ENCODE measurements around the gene TCIRG1. TPM values are rescaled to one million over a fixed set of nuclear protein-coding genes. Genes with fewer than 3 reads are reported as not detected.
A peak's percentile ranks its signal among the peaks of the same experiment; 100 is the strongest.

Gene TCIRG1
- total and polyA plus RNA-seq, 2 of the 13 experiments (the other 11 are each of a cell fraction or from before 2014, with no cell fraction given): 48.0 to 69.6 TPM

DNA sequence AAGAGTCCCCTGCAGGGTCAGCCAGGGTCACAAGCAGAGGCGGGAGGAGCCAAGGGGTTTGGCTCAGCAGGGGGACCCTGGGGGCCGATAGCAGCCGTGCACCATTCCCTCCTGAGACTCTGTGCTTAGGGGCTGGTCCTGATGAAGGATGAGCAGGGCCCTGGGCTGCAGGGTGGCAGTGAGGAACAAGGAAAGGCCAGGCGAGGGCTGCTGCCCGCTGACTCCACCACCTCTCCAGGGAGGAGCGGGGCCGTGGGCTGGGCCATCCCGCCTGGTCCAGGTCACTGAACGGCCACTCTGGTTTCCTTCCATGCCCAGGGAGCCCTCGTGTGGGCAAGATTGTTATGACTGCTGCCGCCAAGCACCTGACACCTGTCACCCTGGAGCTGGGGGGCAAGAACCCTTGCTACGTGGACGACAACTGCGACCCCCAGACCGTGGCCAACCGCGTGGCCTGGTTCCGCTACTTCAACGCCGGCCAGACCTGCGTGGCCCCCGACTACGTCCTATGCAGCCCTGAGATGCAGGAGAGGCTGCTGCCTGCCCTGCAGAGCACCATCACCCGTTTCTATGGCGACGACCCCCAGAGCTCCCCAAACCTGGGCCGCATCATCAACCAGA, 17.5 kb upstream of the TCIRG1 start (continued):
- TF ChIP-seq SP4 (CRISPR knock-in tag; IDR thresholded peaks at IDR 0.05): no peak
- no peak for TF ChIP-seq ZNF101 (CRISPR knock-in tag; IDR thresholded peaks at IDR 0.05; ENCODE audit: borderline replicate concordance, low read depth)
- TF ChIP-seq, protein P1, sequence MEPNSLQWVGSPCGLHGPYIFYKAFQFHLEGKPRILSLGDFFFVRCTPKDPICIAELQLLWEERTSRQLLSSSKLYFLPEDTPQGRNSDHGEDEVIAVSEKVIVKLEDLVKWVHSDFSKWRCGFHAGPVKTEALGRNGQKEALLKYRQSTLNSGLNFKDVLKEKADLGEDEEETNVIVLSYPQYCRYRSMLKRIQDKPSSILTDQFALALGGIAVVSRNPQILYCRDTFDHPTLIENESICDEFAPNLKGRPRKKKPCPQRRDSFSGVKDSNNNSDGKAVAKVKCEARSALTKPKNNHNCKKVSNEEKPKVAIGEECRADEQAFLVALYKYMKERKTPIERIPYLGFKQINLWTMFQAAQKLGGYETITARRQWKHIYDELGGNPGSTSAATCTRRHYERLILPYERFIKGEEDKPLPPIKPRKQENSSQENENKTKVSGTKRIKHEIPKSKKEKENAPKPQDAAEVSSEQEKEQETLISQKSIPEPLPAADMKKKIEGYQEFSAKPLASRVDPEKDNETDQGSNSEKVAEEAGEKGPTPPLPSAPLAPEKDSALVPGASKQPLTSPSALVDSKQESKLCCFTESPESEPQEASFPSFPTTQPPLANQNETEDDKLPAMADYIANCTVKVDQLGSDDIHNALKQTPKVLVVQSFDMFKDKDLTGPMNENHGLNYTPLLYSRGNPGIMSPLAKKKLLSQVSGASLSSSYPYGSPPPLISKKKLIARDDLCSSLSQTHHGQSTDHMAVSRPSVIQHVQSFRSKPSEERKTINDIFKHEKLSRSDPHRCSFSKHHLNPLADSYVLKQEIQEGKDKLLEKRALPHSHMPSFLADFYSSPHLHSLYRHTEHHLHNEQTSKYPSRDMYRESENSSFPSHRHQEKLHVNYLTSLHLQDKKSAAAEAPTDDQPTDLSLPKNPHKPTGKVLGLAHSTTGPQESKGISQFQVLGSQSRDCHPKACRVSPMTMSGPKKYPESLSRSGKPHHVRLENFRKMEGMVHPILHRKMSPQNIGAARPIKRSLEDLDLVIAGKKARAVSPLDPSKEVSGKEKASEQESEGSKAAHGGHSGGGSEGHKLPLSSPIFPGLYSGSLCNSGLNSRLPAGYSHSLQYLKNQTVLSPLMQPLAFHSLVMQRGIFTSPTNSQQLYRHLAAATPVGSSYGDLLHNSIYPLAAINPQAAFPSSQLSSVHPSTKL (CRISPR knock-in tag; IDR thresholded peaks at IDR 0.05): no peak
- TF ChIP-seq, protein P2, sequence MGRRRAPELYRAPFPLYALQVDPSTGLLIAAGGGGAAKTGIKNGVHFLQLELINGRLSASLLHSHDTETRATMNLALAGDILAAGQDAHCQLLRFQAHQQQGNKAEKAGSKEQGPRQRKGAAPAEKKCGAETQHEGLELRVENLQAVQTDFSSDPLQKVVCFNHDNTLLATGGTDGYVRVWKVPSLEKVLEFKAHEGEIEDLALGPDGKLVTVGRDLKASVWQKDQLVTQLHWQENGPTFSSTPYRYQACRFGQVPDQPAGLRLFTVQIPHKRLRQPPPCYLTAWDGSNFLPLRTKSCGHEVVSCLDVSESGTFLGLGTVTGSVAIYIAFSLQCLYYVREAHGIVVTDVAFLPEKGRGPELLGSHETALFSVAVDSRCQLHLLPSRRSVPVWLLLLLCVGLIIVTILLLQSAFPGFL (CRISPR knock-in tag; IDR thresholded peaks at IDR 0.05): no peak
- TF ChIP-seq, protein P3, sequence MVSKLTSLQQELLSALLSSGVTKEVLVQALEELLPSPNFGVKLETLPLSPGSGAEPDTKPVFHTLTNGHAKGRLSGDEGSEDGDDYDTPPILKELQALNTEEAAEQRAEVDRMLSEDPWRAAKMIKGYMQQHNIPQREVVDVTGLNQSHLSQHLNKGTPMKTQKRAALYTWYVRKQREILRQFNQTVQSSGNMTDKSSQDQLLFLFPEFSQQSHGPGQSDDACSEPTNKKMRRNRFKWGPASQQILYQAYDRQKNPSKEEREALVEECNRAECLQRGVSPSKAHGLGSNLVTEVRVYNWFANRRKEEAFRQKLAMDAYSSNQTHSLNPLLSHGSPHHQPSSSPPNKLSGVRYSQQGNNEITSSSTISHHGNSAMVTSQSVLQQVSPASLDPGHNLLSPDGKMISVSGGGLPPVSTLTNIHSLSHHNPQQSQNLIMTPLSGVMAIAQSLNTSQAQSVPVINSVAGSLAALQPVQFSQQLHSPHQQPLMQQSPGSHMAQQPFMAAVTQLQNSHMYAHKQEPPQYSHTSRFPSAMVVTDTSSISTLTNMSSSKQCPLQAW (CRISPR knock-in tag; IDR thresholded peaks at IDR 0.05): peak; percentile 7; the same call in 1 of the 2 replicates
- TF ChIP-seq ZNF333 (CRISPR knock-in tag; IDR thresholded peaks at IDR 0.05; ENCODE audit: borderline replicate concordance): peak; percentile 72; the same call in 1 of the 2 replicates
- TF ChIP-seq EP300 (IDR thresholded peaks at IDR 0.05; ENCODE audit: low read depth in 2 of 2, low read length in 2 of 2): no peak
- no peak for TF ChIP-seq EP300 (CRISPR knock-in tag; IDR thresholded peaks at IDR 0.05; ENCODE audit: borderline replicate concordance)
- no peak for TF ChIP-seq DMTF1 (CRISPR knock-in tag; IDR thresholded peaks at IDR 0.05)
- TF ChIP-seq CENPX (CRISPR knock-in tag; IDR thresholded peaks at IDR 0.05): no peak
- TF ChIP-seq, protein P4, sequence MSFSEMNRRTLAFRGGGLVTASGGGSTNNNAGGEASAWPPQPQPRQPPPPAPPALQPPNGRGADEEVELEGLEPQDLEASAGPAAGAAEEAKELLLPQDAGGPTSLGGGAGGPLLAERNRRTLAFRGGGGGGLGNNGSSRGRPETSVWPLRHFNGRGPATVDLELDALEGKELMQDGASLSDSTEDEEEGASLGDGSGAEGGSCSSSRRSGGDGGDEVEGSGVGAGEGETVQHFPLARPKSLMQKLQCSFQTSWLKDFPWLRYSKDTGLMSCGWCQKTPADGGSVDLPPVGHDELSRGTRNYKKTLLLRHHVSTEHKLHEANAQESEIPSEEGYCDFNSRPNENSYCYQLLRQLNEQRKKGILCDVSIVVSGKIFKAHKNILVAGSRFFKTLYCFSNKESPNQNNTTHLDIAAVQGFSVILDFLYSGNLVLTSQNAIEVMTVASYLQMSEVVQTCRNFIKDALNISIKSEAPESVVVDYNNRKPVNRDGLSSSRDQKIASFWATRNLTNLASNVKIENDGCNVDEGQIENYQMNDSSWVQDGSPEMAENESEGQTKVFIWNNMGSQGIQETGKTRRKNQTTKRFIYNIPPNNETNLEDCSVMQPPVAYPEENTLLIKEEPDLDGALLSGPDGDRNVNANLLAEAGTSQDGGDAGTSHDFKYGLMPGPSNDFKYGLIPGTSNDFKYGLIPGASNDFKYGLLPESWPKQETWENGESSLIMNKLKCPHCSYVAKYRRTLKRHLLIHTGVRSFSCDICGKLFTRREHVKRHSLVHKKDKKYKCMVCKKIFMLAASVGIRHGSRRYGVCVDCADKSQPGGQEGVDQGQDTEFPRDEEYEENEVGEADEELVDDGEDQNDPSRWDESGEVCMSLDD (CRISPR knock-in tag; IDR thresholded peaks at IDR 0.05; ENCODE audit: borderline replicate concordance): no peak
- no peak for TF ChIP-seq FOXP4 (CRISPR knock-in tag; IDR thresholded peaks at IDR 0.05)
- TF ChIP-seq SOX6 (IDR thresholded peaks at IDR 0.05): no peak
- peak; percentile 24; the same call in 1 of the 2 replicates for TF ChIP-seq SOX6 (CRISPR knock-in tag; IDR thresholded peaks at IDR 0.05)

Data from HepG2 (cell line).